NT2/D1 (cell line): ENCODE measurements around the gene TLCD4.

Experiments
- SUZ12 ChIP-seq: IDR thresholded peaks from 2 replicates; pipeline ENCODE4 v1.6.1; 2011; ENCODE audit not compliant: insufficient read length, insufficient read depth; ENCODE audit errors: extremely low read depth
- YY1 ChIP-seq: IDR thresholded peaks from 2 replicates; pipeline ENCODE4 v1.6.1; 2011; ENCODE audit not compliant: insufficient read length, insufficient read depth
- ZNF274 ChIP-seq: IDR thresholded peaks from 2 replicates; pipeline ENCODE4 v1.6.1; 2011; ENCODE audit warnings: mild to moderate bottlenecking, low read depth, low read length

DNA sequence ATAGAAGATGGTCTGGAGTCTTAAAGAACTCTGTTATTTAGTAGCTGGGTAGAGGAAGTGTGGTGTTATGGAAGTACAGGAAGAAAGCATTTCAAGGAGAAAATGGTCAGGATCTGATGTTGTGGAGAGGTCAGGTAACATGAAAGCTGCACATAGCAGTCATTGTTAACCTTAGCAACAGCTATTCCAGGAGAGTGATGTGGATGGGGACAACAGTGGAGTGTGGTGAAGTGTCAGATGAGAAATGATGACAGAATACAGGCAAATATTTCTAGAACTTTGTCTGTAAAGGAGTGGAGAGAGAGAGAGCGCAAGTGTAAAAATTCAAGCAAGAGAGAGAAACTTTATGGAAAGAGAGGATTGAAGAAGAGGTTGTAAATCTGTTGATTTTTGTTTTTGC lies 15.6 kb downstream of the TLCD4 start:
- TF ChIP-seq ZNF274: no peak
- no peak for TF ChIP-seq SUZ12
- no peak for TF ChIP-seq YY1
